GM20431 (cell line): ENCODE measurements around the gene LEFTY2.
"Not testable (repeated sequence)": the region's sequence is repeated elsewhere in the genome, so short reads cannot be mapped to it uniquely, and the experiment has no call there.

Experiments used
- in situ Hi-C: fragments of 300-500 bp; cut with MseI, MboI; formaldehyde crosslinking; loops from one replicate; pipeline ENCODE4 v1.15.0; 2020; ENCODE audit warnings: low sequenced_read_pairs; ENCODE audit not compliant: unreplicated experiment

LEFTY2 gene

DNA sequence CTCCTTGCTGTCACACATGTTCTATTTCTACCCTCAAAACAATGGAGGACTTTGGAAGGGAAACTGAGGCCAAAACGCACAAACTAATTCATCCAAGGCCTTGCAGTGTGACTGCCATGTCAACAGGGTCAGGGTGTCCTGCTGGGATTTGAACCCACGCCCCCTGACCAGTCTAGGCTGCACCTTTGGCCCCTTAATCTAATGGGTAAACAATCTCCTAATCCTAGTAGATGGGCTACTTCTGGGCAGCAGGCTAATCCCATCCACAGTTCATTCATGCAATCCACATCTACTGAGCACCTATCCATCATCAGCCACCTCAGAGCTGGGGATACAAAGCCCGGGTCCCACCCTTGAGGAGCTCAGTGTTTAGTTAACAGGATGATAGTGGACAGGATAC, 17.0 kb upstream of the LEFTY2 start:
- in situ Hi-C loops: no loop called here

DNA sequence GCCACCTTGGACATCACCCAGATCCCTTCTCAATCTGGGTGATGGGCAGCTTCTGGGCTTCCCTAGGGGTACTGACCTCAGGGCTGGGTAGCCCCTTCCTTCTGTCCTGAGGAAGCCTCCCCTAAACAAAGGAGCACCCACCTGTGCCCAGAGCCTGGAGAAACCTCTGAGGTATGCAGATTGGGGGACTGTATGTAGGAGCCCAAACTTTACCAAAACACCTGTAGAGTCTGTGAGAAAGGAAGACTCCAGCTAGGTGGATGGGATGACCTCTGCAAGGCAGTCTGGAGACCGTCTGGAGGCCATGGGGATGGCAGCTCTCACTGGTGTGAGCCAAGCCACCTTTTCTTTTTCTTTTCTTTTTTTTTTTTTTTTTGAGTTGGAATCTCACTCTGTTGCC, 13.7 kb upstream of the LEFTY2 start:
- in situ Hi-C loops: no loop called here

DNA sequence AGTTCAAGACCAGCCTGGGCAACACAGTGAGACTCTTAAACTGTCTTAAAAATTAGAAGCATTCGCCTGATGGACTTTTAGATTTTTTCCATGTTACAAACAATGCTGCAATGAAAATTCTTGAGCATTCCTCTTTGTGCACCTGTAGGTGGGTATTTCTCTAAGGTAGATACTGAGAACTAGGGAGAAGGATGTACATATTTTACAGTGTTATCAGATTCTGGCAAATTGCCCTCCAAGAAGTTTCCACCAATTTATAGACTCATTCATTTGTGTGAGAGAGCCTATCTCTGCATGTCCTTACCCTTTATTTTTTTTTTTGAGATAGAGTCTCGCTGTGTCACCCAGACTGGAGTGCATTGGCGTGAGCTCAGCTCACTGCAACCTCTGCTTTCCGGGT, 12.3 kb upstream of the LEFTY2 start:
- in situ Hi-C loops: no loop called here

DNA sequence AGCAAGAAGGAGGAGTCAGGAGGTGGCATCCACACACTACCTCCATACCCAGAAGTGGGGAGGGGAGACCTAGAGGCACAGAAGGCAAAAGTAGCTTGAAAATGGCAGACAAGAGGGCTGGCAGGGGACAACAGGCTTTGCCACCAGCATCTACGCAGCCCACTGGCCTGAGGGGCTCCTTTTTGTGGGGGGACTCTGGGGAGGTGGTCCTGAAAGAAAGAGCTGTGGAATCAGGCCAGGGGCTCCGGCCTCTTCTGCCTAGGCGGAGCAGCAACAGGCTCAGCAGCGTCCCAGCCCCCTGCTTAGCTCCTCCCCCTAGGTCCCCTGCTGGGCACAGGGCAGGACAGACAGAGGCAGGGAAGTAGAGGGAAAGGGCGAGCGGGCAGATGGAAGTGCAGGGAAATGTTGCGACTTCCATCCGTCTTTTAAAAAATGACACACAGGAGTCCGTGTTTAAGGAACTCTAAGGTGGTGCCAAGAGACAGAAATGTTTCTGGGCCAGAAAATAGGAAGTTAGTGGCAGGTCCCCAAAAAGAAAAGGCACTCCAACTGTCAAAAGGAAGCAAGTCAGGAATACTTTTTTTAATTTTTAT, 10.0 kb upstream of the LEFTY2 start:
- in situ Hi-C loops: no loop called here

DNA sequence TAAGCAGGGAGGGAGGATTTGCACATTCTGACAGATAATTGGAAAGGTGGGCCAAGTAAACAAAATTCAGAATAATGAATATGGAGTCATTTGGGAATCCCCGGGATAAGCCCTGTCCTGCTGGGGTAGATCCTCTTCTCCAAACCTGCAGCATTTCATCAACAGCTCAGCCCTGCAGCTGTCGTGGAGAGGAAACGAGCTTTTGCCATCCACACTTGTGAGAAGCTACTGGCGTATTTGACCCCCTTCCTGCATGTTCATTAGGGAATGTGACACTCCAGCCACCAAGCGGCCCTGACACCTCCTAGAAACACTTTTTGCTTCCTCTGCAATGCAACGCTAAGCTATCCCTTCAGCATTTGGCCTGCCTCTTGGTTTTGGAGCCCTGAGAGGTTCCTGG, 8.0 kb upstream of the LEFTY2 start:
- in situ Hi-C loops: no loop called here

DNA sequence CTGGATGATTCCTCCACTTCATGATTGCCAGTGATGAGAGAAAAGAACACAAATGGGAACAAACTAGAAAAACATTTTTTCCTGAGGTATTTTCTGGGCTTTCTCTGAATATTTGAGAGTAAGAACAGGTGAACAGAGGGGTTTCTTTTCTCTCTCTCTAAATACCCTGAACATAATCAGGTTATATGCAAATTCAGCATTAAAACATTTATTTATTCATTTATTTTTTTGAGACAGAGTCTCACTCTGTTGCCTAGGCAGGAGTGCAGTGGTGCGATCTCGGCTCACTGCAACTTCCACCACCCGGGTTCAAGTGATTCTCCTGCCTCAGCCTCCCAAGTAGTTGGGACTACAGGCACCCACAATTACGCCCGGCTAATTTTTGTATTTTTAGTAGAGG, 5.8 kb upstream of the LEFTY2 start:
- in situ Hi-C loops: no loop called here

DNA sequence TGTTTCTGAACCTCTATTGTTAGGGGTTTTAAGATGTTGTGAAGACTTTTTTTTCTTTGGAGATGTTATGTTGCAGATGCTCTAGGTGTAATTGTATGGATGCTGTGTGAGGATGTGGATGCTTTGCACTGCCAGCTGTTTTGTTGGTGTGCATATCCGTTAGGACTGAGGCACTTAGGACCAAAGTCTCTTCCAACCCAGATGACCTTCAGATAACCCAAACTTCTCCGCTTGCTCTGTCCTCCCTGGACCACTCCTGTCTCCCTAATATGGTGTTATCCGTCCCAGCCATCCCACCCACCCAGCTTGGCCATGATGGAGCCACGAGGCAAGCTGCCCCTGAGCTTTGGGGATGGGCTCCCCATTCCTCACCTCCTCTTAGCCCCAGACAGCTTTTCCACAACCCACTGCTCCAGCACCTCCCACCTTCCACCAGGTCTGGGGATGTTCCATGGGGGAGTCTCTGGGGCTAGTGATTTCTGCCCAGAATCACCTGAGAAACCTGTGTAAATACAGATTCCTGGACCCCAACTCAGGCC, 5.1 kb upstream of the LEFTY2 start:
- in situ Hi-C loops: no loop called here

DNA sequence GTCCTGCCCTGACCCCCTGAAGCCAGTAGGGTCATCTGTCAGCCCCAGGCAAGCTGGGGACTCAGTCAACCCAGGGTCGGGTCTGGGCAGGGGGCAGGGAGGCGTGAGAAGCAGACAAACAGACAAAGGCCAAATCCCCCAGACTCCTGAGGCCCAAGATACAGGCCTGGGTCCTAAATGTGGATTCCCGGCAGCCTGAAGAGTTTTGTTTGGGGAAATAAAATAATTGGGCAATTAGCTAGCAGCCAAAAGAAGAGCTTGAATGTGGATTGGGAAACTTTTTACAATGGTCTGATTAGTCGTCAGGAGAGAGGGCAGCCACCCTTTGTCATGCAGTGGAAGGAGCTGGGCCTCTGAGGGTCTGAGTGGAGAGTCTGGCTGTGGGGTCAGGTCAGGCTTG, 4.5 kb upstream of the LEFTY2 start:
- in situ Hi-C loops: no loop called here

DNA sequence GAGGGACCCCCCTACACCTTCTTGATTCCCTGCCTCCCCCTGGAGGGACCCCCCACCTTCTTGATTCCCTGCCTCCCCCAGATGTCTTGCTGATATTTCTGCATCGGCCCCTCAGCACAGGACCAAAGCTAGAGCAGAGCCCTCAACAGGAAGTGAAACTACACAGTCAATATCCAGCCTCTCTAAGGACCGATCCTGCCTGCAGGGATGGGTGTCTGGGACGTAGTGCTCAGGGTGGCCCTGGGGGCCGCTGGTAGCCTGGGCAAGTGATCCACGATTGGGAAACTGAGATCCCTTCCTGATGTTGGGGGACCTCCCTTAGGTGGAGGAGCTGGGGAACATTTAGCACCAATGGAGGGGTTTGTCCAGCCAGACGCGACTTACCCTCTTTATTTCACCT, 3.9 kb upstream of the LEFTY2 start:
- in situ Hi-C loops: no loop called here

DNA sequence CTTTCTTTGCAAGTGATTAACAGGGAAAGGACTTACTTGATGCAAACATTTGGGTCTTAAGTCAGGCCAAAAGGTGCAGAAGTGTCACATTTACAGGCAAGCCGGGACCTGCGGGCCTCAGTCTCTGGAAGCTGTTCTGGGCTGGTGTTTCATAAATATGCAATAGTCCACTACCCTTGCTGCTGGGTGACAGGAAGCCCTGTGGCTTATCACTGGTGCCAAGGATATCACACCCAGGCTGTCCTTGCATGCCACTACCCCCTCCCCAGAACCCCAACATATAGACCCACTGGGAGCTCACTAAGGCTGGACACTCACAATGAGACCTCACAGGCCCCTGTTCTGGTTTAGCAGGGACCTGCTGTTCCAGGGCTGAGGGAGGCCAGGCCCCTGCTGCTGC, 3.4 kb upstream of the LEFTY2 start:
- in situ Hi-C loops: no loop called here

DNA sequence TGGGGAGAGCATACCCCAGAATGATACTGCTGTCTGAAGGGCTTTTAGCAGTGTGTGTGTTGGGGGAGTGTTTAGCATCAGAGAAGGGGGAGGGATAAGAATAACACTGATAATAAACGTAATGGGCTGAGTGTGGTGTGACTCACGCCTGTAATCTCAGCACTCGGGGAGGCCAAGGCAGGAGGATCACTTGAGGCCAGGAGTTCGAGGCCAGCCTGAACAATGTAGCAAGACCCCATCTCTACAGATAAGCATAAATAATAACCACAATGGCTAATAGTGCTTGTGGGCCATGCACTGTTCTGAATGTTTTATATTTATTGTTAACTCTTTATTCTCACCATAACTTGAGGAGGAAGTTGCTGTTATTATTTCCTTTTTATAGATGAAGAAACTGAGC, 2.6 kb upstream of the LEFTY2 start:
- in situ Hi-C loops: no loop called here

DNA sequence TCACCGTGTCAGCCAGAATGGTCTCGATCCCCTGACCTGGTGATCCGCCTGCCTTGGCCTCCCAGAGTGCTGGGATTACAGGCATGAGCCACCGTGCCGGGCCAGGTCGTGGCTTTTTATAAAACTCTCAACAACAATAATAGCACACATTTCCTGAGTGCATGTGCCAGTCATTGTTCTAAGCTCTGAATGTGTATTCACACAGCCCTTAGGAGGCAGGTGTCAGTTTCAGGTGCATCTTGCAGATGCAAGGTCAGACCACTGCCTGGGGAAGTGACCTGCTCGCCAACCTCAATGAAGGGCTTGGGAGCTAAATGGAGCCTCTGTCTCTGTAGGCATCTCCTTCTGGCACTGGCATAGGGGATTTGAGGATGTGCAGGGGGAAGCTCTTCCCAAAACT, 1.6 kb upstream of the LEFTY2 start:
- in situ Hi-C loops: no loop called here

DNA sequence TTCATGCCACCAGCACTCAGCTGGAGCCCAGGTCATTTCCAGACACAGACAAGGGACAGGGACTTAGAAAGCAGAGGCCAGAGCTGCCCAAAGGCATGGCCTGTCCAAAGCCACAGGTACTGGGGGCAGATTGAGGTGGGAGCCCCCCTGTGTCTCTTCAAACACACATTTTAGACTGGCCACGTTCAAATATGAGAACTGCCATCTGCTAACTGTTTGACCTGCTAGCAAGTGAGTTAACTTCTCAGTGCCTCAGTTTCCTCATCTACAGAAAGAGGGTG, 862 bp upstream of the LEFTY2 start:
- in situ Hi-C loops: no loop called here

DNA sequence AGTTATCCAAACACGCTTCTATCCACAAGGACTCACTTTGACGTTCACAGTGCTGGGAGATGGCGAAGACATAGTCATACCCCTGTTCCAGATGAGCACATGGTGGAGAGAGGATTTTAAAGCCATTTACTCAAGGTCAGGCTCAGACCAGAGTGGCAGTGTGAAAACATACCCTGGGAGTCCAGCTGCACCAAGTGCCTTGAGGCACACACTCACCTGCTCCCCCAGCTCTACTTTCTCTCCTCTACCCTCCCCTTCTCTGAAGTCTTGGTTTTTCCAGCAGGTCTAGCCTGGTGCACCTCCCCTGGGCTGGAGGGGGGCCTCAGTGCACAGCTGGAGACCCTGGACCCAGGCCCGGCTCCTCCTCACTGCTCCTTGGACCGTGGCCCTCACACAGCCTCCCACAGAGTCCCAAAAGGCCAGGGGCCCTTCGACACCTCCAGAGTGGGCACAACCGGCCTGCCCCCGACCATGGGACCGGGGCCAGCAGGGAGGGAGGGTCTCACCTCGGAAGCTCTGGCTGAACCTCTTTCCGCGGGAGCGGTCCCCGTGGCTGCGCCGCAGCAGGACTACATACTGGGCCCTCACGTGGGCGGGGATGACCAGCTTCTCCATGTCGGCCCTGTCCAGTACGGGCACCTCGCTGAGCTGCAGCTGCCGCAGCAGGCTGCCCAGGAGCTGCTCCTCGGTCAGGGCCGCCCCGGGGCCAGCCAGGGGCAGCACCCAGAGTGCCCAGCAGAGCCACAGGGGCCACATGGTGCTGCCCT, 452 bp downstream of the LEFTY2 start:
- in situ Hi-C loops: no loop called here

DNA sequence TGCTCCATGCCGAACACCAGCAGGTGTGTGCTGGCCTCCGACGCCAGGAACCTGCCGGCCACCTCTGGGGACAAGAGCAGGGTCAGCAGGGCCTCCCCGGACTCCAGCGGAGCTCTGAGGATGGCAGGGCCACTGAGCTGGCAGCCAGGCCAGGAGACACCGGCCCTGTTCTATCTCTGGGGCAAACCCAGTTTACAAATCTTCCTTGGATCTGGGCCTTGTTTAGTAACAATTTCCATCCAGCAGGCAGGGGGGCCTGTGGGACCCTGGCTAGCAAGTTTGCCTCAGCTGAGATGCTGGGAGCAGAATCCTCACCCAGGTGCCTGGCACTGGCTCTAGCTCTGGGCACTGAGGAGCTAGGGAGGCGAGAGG, 1.1 kb downstream of the LEFTY2 start:
- in situ Hi-C loops: not testable (repeated sequence)

DNA sequence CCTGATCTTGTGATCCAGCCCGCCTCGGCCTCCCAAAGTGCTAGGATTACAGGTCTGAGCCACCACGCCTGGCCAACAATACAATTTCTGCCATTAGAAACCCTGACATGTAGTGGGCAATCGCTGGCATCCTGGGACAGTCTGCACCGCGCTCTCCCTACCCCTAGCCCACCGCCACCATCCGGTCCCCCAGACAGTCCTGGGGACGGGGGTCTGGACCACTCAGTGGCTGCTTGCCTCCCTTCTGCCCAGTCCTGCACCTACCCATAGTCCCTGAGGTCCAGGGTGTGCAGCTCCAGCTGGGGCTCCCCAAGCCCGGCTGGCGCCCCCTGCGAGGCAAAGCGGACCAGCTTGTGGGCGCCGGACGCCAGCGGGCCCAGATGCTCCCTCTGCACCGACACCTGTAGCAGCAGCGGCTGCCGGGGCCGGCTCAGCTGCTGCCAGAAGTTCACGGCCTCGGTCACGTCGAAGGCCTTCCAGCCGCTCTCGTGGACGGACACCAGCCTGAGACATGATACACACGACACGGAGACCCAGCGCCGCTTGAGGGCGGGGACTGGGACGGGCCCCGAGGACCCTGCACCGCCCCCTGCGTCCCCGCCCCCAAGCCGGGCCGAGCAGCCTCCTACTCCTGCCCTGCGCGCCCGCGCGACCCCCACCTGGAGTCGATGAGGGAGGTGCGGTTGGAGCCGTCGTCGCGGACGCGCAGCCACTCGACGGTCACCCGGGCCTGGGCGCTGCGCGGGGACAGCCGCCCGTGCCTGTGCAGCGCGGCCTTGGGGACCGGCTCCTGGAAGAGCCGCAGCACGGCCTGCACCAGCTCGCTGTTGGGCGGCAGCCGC, 1.7 kb downstream of the LEFTY2 start:
- in situ Hi-C loops: not testable (repeated sequence)

DNA sequence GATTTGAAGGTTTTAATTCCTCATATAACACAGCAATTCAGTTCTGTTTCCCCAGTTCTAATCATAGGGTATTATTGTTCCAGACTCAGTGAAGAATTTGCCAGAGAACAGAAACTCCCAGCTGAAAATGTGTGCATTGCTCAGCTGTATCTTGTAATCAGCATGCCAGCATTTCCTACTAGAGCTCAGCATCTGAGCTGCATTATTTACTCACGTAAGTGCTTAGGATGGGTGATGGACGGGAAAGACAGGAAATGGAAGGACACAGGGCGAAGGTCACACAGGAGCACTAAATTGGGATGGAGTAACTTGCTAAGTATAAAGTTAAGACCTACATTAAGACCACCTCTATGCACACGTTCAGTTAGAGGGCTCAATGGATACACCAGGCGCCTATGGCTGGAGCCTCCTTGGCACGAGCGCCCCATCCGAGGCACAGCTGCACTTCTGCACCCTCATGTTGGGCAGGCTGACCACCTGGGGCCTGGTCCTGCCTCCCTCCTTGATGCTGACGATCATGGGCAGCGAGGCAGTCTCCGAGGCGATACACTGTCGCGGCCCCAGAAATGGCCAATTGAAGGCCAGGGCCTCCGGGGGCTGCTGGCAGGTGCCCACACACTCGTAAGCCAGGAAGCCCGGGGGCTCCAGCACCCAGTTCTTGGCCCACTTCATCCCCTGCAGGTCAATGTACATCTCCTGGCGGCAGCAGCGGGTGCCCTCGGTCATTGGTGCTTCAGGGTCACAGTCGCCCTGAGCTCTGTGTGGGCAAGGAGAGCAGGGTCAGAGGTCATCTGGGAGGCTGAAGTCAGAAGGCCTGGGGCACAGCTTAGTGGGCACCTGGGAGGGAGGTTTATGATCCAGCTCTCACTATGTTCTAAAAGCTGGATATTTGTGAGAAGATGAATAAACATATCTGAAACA, 3.7 kb downstream of the LEFTY2 start:
- in situ Hi-C loops: no loop called here

DNA sequence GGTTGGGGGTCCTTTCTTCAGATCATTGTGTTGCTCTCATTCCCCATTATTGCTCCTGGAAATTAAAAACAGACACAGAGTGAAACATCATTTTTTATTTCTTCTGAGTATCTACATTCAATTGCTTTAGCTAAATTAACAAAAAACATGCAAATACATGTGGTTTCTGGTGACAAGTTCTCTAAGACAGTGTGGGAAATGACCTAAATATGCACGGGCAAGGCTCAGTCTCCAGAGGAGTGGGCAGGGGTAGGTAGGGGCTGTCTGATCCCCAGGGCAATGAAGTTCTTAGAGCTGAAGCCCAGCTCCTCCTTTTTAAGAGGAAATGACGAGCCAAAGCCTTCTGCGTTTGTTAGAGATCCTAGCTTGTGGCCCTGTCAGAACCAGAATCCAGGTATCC, 4.5 kb downstream of the LEFTY2 start:
- in situ Hi-C loops: no loop called here

DNA sequence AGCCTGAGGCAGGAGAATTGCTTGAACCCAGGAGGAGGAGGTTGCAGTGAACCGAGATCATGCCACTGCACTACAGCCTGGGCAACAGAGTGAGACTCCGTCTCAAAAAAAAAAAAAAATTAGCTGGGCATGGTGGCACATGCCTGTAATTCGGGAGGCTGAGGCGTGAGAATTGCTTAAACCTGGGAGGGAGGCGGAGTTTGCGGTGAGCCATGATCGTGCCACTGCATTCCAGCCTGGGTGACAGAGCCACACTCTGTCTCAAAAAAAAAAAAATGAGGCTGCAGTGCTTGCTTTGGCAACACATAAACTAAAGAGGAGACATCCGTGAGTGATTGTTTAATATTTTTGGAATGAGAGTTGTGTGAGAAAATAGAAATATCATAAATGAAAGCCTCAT, 4.9 kb downstream of the LEFTY2 start:
- in situ Hi-C loops: not testable (repeated sequence)

DNA sequence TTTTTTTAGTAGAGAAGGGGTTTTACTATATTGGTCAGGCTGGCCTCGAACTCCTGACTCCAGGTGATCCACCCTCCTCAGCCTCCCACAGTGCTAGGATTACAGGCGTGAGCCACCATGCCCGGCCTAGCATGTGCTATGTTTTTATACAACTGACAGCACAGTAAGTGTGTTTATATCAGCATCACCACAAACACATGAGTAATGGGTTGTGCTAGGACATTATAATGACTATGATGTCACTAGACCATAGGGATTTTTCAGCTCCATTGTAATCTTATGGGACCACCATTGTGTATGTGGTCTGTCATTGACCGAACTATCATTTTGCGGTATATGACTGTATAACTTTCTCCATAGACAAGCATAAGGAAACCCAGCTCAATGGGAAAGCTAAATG, 6.3 kb downstream of the LEFTY2 start:
- in situ Hi-C loops: no loop called here
